Measurements from ENCODE around the gene ACVR1B.

Gene ACVR1B

GRCh38 chr12:51955702-51956101 lies 4.2 kb downstream of the ACVR1B start:
- TF ChIP-seq CTCF (IDR thresholded peaks at IDR 0.05; ENCODE audit: control insufficient read depth, insufficient read depth, low read depth, low read length, missing control alignments): no peak
- no peak overlapping the region for H3K4me3 ChIP-seq (ENCODE audit: control insufficient read depth, low read depth, low read length)
- no peak for DNase-seq (ENCODE audit: low read depth)

- TF ChIP-seq CTCF (IDR thresholded peaks at IDR 0.05; ENCODE audit: control insufficient read depth, insufficient read depth, low read depth, low read length, missing control alignments): no peak
- no peak overlapping the region for H3K4me3 ChIP-seq (ENCODE audit: control insufficient read depth, low read depth, low read length)
- no peak for DNase-seq (ENCODE audit: low read depth)
These were observed 7.0 kb downstream of the ACVR1B start for GRCh38 chr12:51958542-51958941.

GRCh38 chr12:51959211-51959610 lies 7.7 kb downstream of the ACVR1B start:
- H3K4me3 ChIP-seq (ENCODE audit: control insufficient read depth, low read depth, low read length): no peak overlapping the region
- TF ChIP-seq CTCF (IDR thresholded peaks at IDR 0.05; ENCODE audit: control insufficient read depth, insufficient read depth, low read depth, low read length, missing control alignments): no peak
- no peak for DNase-seq (ENCODE audit: low read depth)

GRCh38 chr12:51959921-51960320 lies 8.4 kb downstream of the ACVR1B start:
- H3K4me3 ChIP-seq (ENCODE audit: control insufficient read depth, low read depth, low read length): no peak overlapping the region
- no peak for DNase-seq (ENCODE audit: low read depth)
- TF ChIP-seq CTCF (IDR thresholded peaks at IDR 0.05; ENCODE audit: control insufficient read depth, insufficient read depth, low read depth, low read length, missing control alignments): no peak

GRCh38 chr12:51960488-51960887 lies 9.0 kb downstream of the ACVR1B start:
- no peak for DNase-seq (ENCODE audit: low read depth)
- no peak overlapping the region for H3K4me3 ChIP-seq (ENCODE audit: control insufficient read depth, low read depth, low read length)

GRCh38 chr12:51960890-51961289 lies 9.4 kb downstream of the ACVR1B start:
- no peak overlapping the region for H3K4me3 ChIP-seq (ENCODE audit: control insufficient read depth, low read depth, low read length)
- TF ChIP-seq CTCF (IDR thresholded peaks at IDR 0.05; ENCODE audit: control insufficient read depth, insufficient read depth, low read depth, low read length, missing control alignments): no peak
- no peak for DNase-seq (ENCODE audit: low read depth)

More at GRCh38 chr12:51960488-51960887, 9.0 kb downstream of the ACVR1B start:
- TF ChIP-seq CTCF (IDR thresholded peaks at IDR 0.05; ENCODE audit: control insufficient read depth, insufficient read depth, low read depth, low read length, missing control alignments): no peak

- H3K4me3 ChIP-seq (ENCODE audit: control insufficient read depth, low read depth, low read length): no peak overlapping the region
- no peak for TF ChIP-seq CTCF (IDR thresholded peaks at IDR 0.05; ENCODE audit: control insufficient read depth, insufficient read depth, low read depth, low read length, missing control alignments)
- DNase-seq (ENCODE audit: low read depth): no peak
These were observed 10.3 kb downstream of the ACVR1B start for GRCh38 chr12:51961834-51962233.
